ENCODE results near the gene PTGER2.

DNA sequence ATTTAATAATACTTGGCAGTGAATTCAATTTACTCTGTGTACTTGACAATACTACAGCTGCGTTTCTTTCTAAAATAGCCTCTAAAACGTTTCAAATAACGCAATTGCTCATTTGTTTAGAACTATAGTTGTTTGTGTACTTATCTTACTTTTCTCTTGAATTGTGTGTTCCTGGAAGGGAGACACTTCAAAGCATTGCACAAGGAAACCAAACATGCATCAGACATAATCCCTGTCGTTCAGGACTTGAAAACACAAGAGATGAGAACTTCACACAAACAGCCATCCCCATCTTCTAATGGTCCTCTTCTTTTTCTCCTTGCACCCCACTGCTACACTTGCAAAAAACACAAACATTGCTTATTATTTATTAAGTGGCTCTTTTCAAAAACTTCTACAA, 38.5 kb downstream of the PTGER2 start:
- TF ChIP-seq POLR2A (IDR thresholded peaks at IDR 0.05) = no peak
- TF ChIP-seq, protein P1, sequence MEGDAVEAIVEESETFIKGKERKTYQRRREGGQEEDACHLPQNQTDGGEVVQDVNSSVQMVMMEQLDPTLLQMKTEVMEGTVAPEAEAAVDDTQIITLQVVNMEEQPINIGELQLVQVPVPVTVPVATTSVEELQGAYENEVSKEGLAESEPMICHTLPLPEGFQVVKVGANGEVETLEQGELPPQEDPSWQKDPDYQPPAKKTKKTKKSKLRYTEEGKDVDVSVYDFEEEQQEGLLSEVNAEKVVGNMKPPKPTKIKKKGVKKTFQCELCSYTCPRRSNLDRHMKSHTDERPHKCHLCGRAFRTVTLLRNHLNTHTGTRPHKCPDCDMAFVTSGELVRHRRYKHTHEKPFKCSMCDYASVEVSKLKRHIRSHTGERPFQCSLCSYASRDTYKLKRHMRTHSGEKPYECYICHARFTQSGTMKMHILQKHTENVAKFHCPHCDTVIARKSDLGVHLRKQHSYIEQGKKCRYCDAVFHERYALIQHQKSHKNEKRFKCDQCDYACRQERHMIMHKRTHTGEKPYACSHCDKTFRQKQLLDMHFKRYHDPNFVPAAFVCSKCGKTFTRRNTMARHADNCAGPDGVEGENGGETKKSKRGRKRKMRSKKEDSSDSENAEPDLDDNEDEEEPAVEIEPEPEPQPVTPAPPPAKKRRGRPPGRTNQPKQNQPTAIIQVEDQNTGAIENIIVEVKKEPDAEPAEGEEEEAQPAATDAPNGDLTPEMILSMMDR (IDR thresholded peaks at IDR 0.05) = no peak
